Natural killer cell treated with Interleukin-12 subunit alpha and Interleukin-12 subunit beta and Interleukin-15 and Interleukin-18, amount 100 ng/mL, for 72 hours (primary cell): Measurements from ENCODE around the gene COMT. TPM values are rescaled to one million over a fixed set of nuclear protein-coding genes. Genes with fewer than 3 reads are reported as not detected.

Experiments
- ATAC-seq, 2 donors: fragments of 150-1000 bp; cut with Tn5 transposase in 1 of 2; sonication (Bioruptor Pico), chemical (Tn5 transposase) in 1 of 2; 2 replicates each; pipeline ENCODE4 v1.10.0; 2021
- DNase-seq: peaks from one replicate; pipeline ENCODE4 v3.0.0; 2022; ENCODE audit warnings: low spot score
- H3K27ac Mint-ChIP-seq, 2 donors: 1 replicate in 1 of 2; 2 replicates in 1 of 2; pipeline ENCODE4 v1.8.0; 2022; ENCODE audit warnings: mixed read lengths in 2 of 2, mild to moderate bottlenecking in 1 of 2, moderate library complexity in 1 of 2
- H3K27me3 Mint-ChIP-seq, 2 donors: 1 replicate in 1 of 2; 2 replicates in 1 of 2; pipeline ENCODE4 v1.8.0; 2022; ENCODE audit warnings: mixed read lengths in 2 of 2
- H3K36me3 Mint-ChIP-seq: one replicate; pipeline ENCODE4 v1.8.0; 2022; ENCODE audit warnings: mixed read lengths
- H3K4me1 Mint-ChIP-seq, 2 donors: 1 replicate in 1 of 2; 2 replicates in 1 of 2; pipeline ENCODE4 v1.8.0; 2022; ENCODE audit warnings: low read depth in 2 of 2, mixed read lengths in 2 of 2, mild to moderate bottlenecking in 1 of 2
- H3K4me3 Mint-ChIP-seq: one replicate; pipeline ENCODE4 v1.8.0; 2022; ENCODE audit warnings: mixed read lengths
- H3K9me3 Mint-ChIP-seq: 2 replicates; pipeline ENCODE4 v1.8.0; 2022; ENCODE audit warnings: mixed read lengths
- total RNA-seq, 2 donors: library from RNA; stranded (reverse); gene quantifications; one replicate each; pipeline ENCODE4 v1.2.3, GENCODE V29; 2022

COMT gene
- total RNA-seq, 2 donors from 2014 or later = 141 to 223 TPM

- no peaks in the 10 kb centered on the region for H3K9me3 Mint-ChIP-seq
- DNase-seq = no peak
- no peak overlapping the region for H3K27ac Mint-ChIP-seq
- H3K27me3 Mint-ChIP-seq = no peaks in the 10 kb centered on the region
- H3K4me1 Mint-ChIP-seq = peaks cover 0 to 5% of the 10 kb centered on the region in 2 donors
- no peaks in the 10 kb centered on the region for H3K36me3 Mint-ChIP-seq
- H3K4me3 Mint-ChIP-seq = no peak overlapping the region
- ATAC-seq = no peak
Observed at GRCh38 chr22:19995611-19996339, 54.2 kb downstream of the COMT start.

GRCh38 chr22:19996694-19997384 is 55.3 kb downstream of the COMT start:
- H3K9me3 Mint-ChIP-seq = no peaks in the 10 kb centered on the region

GRCh38 chr22:19997561-19998231 is 56.1 kb downstream of the COMT start:
- Mint-ChIP-seq H3K4me1 (peaks cover 0 to 5% of the 10 kb centered on the region in 2 donors), H3K4me3 (no peak overlapping the region), H3K27me3 (no peaks in the 10 kb centered on the region), H3K36me3 (peaks cover 3% of the 10 kb centered on the region), H3K9me3 (no peaks in the 10 kb centered on the region), H3K27ac (no peak overlapping the region)
- ATAC-seq (no peak), DNase-seq (no peak)

More at GRCh38 chr22:19996694-19997384, 55.3 kb downstream of the COMT start:
- H3K27ac Mint-ChIP-seq = no peak overlapping the region
- no peaks in the 10 kb centered on the region for H3K27me3 Mint-ChIP-seq
- no peaks in the 10 kb centered on the region for H3K36me3 Mint-ChIP-seq
- H3K4me1 Mint-ChIP-seq = peaks cover 0 to 5% of the 10 kb centered on the region in 2 donors
- no peak overlapping the region for H3K4me3 Mint-ChIP-seq
- no peak for ATAC-seq
- DNase-seq = no peak

GRCh38 chr22:19998232-19998951 is 56.8 kb downstream of the COMT start:
- H3K27ac Mint-ChIP-seq = no peak overlapping the region
- peaks cover 2% of the 10 kb centered on the region for H3K9me3 Mint-ChIP-seq
- DNase-seq (no peak), ATAC-seq (no peak)
- no peaks in the 10 kb centered on the region for H3K27me3 Mint-ChIP-seq
- peaks cover 10% of the 10 kb centered on the region for H3K36me3 Mint-ChIP-seq
- H3K4me3 Mint-ChIP-seq = no peak overlapping the region
- peaks cover 0 to 5% of the 10 kb centered on the region in 2 donors for H3K4me1 Mint-ChIP-seq

- ATAC-seq (no peak), DNase-seq (no peak)
- H3K36me3 Mint-ChIP-seq = peaks cover 13% of the 10 kb centered on the region
- no peak overlapping the region for H3K4me3 Mint-ChIP-seq
- H3K27me3 Mint-ChIP-seq = no peaks in the 10 kb centered on the region
- H3K9me3 Mint-ChIP-seq = peaks cover 5% of the 10 kb centered on the region
- peaks cover 0 to 5% of the 10 kb centered on the region in 2 donors for H3K4me1 Mint-ChIP-seq
- H3K27ac Mint-ChIP-seq = no peak overlapping the region
Observed at GRCh38 chr22:19998991-19999820, 57.6 kb downstream of the COMT start.

GRCh38 chr22:20000246-20001081 is 58.9 kb downstream of the COMT start:
- H3K9me3 Mint-ChIP-seq = peaks cover 5% of the 10 kb centered on the region
- H3K4me1 Mint-ChIP-seq = no peaks in the 10 kb centered on the region
- ATAC-seq = no peak
- no peak overlapping the region for H3K27ac Mint-ChIP-seq
- H3K27me3 Mint-ChIP-seq = no peaks in the 10 kb centered on the region
- peaks cover 13% of the 10 kb centered on the region for H3K36me3 Mint-ChIP-seq
- no peak overlapping the region for H3K4me3 Mint-ChIP-seq
- DNase-seq = no peak

- Mint-ChIP-seq H3K4me1 (no peaks in the 10 kb centered on the region), H3K27me3 (no peaks in the 10 kb centered on the region), H3K9me3 (peaks cover 5% of the 10 kb centered on the region), H3K27ac (no peak overlapping the region), H3K4me3 (no peak overlapping the region), H3K36me3 (peaks cover 13% of the 10 kb centered on the region)
- DNase-seq (no peak), ATAC-seq (no peak)
Observed at GRCh38 chr22:20001082-20001638, 59.6 kb downstream of the COMT start.

GRCh38 chr22:20002128-20002527 is 60.6 kb downstream of the COMT start:
- peaks cover 5% of the 10 kb centered on the region for H3K9me3 Mint-ChIP-seq
- no peaks in the 10 kb centered on the region for H3K27me3 Mint-ChIP-seq
- no peak for ATAC-seq
- H3K36me3 Mint-ChIP-seq = peaks cover 13% of the 10 kb centered on the region
- no peak overlapping the region for H3K4me3 Mint-ChIP-seq
- no peak for DNase-seq
- no peaks in the 10 kb centered on the region for H3K4me1 Mint-ChIP-seq
- H3K27ac Mint-ChIP-seq = no peak overlapping the region

- H3K9me3 Mint-ChIP-seq = peaks cover 5% of the 10 kb centered on the region
- peaks cover 13% of the 10 kb centered on the region for H3K36me3 Mint-ChIP-seq
- no peak overlapping the region for H3K4me3 Mint-ChIP-seq
- H3K4me1 Mint-ChIP-seq = no peaks in the 10 kb centered on the region
- no peak overlapping the region for H3K27ac Mint-ChIP-seq
- no peak for ATAC-seq
- no peak for DNase-seq
- H3K27me3 Mint-ChIP-seq = no peaks in the 10 kb centered on the region
Observed at GRCh38 chr22:20002636-20003035, 61.1 kb downstream of the COMT start.

GRCh38 chr22:20003304-20003703 is 61.7 kb downstream of the COMT start:
- Mint-ChIP-seq H3K4me3 (no peak overlapping the region), H3K9me3 (peaks cover 5% of the 10 kb centered on the region), H3K27ac (no peak overlapping the region), H3K4me1 (no peaks in the 10 kb centered on the region), H3K36me3 (peaks cover 13% of the 10 kb centered on the region), H3K27me3 (no peaks in the 10 kb centered on the region)
- DNase-seq (no peak), ATAC-seq (no peak)

GRCh38 chr22:20004464-20004863 is 62.9 kb downstream of the COMT start:
- ATAC-seq (no peak), DNase-seq (no peak)
- H3K9me3 Mint-ChIP-seq = peaks cover 5% of the 10 kb centered on the region
- no peaks in the 10 kb centered on the region for H3K27me3 Mint-ChIP-seq
- H3K4me1 Mint-ChIP-seq = peaks cover 0 to 3% of the 10 kb centered on the region in 2 donors
- peaks cover 13% of the 10 kb centered on the region for H3K36me3 Mint-ChIP-seq
- no peak overlapping the region for H3K4me3 Mint-ChIP-seq
- H3K27ac Mint-ChIP-seq = no peak overlapping the region
